Measurements from ENCODE around the gene FAM13A. TPM values are rescaled to one million over a fixed set of nuclear protein-coding genes. Genes with fewer than 3 reads are reported as not detected.

Gene FAM13A
- total and polyA plus RNA-seq, 2 donors (not counting 3 experiments of a cell fraction or from before 2014, with no cell fraction given) = 3.3 to 10.5 TPM

DNA sequence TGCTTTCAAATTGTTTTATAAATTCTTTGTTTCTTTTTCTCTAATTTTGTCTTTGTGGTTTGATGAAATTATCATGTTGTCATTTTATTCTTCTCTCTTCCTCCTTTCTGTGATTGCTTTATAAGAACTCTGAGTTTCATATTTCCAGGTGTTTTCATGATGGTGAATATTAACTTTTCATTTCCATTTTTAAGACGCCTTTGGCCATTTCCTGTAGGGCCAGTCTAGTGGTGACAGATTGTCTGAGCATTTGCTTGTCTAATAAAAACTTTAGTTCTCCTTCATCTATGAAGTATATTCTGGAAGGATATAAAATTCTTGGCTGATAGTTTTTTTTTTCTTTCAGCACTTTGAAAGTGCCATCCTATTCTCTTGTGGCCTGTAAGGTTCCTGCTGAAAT is 128.1 kb downstream of the FAM13A start:
- POLR2A ChIA-PET = no interaction called here
- Histone ChIP-seq H3K36me3 (ENCODE audit: control insufficient read depth in 2 of 2, extremely low read depth in 1 of 2, insufficient read depth in 2 of 2, low read length in 2 of 2) (no peaks in the 10 kb centered on the region), H4K20me1 (replicated peaks; ENCODE audit: control insufficient read depth, extremely low read depth, insufficient read depth, low read length) (no peaks in the 10 kb centered on the region), H3K4me1 (ENCODE audit: control insufficient read depth, extremely low read depth, insufficient read depth, low read length) (no peaks in the 10 kb centered on the region), H3K27ac (ENCODE audit: insufficient read depth, low read depth, low read length) (no peak overlapping the region), H3K9me3 (replicated peaks; ENCODE audit: control insufficient read depth, insufficient read depth, low read length) (no peaks in the 10 kb centered on the region), H3K4me3 (replicated peaks in 1 of 3; ENCODE audit: insufficient read depth in 1 of 3, low read depth in 1 of 3, low read length in 3 of 3) (no peak overlapping the region), H3K9me1 (replicated peaks; ENCODE audit: control insufficient read depth, extremely low read depth, insufficient read depth, low read length) (no peaks in the 10 kb centered on the region), H3K4me2 (ENCODE audit: insufficient read depth, low read length) (no peak overlapping the region), H3K27me3 (ENCODE audit: control insufficient read depth in 2 of 2, insufficient read depth in 2 of 2, low read length in 2 of 2) (no peaks in the 10 kb centered on the region), H3K79me2 (ENCODE audit: control insufficient read depth, insufficient read depth, low read length) (no peaks in the 10 kb centered on the region), H2AFZ (ENCODE audit: low read depth, low read length) (no peak overlapping the region), H3K9ac (replicated peaks; ENCODE audit: extremely low read depth, insufficient read depth, low read length) (no peak overlapping the region)
- no peak for FAIRE-seq
- DNase-seq (ENCODE audit: low read depth, low spot score) = no peak
- TF ChIP-seq, protein P1, sequence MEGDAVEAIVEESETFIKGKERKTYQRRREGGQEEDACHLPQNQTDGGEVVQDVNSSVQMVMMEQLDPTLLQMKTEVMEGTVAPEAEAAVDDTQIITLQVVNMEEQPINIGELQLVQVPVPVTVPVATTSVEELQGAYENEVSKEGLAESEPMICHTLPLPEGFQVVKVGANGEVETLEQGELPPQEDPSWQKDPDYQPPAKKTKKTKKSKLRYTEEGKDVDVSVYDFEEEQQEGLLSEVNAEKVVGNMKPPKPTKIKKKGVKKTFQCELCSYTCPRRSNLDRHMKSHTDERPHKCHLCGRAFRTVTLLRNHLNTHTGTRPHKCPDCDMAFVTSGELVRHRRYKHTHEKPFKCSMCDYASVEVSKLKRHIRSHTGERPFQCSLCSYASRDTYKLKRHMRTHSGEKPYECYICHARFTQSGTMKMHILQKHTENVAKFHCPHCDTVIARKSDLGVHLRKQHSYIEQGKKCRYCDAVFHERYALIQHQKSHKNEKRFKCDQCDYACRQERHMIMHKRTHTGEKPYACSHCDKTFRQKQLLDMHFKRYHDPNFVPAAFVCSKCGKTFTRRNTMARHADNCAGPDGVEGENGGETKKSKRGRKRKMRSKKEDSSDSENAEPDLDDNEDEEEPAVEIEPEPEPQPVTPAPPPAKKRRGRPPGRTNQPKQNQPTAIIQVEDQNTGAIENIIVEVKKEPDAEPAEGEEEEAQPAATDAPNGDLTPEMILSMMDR (IDR thresholded peaks at IDR 0.05; ENCODE audit: extremely low read depth in 1 of 2, insufficient read depth in 1 of 2, low read depth in 1 of 2, low read length in 2 of 2) = no peak
- no peak for TF ChIP-seq POLR2A (IDR thresholded peaks at IDR 0.05; ENCODE audit: low read depth, low read length)
- TF ChIP-seq FOS (IDR thresholded peaks at IDR 0.05; ENCODE audit: borderline replicate concordance, insufficient read depth, low read length) = no peak
- no peak for TF ChIP-seq GATA2 (IDR thresholded peaks at IDR 0.05; ENCODE audit: insufficient read depth, insufficient read length, low read depth, low read length)
- no peak for TF ChIP-seq POLR2AphosphoS5 (IDR thresholded peaks at IDR 0.05; ENCODE audit: insufficient read depth, low read depth, low read length)
- no peak for TF ChIP-seq EZH2 (IDR thresholded peaks at IDR 0.05; ENCODE audit: borderline replicate concordance, low read depth, low read length, severe bottlenecking)
- TF ChIP-seq, protein P2, sequence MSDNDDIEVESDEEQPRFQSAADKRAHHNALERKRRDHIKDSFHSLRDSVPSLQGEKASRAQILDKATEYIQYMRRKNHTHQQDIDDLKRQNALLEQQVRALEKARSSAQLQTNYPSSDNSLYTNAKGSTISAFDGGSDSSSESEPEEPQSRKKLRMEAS (IDR thresholded peaks at IDR 0.05; ENCODE audit: insufficient read depth, insufficient read length) = no peak
- no peak for TF ChIP-seq MYC (IDR thresholded peaks at IDR 0.05; ENCODE audit: low read depth, low read length)
- no peak for TF ChIP-seq JUN (IDR thresholded peaks at IDR 0.05; ENCODE audit: borderline replicate concordance, insufficient read depth, insufficient read length, low read depth)
- intact Hi-C loops (cut with micrococcal nuclease) (no loop called here), dilution Hi-C loops (cut with MboI; ENCODE audit: extremely low pct_ligation_motif_present, low sequenced_read_pairs) (no loop called here)
- BruUV-seq (replicated peaks) = no TSS peak
- CTCF ChIA-PET = no interaction called here
